OCI-LY7 (cell line): ENCODE measurements around the gene MRPL55. TPM values are rescaled to one million over a fixed set of nuclear protein-coding genes. Genes with fewer than 3 reads are reported as not detected.

Experiments
- BruUV-seq: library from RNA; stranded (reverse); fragments of 400-500 nt; replicated peaks from 2 replicates; lab custom pipeline; 2021; lab: Mats Ljungman, UMichigan
- CTCF ChIA-PET: fragments of 300-600 bp; sonication (Branson Sonifier 250); formaldehyde crosslinking; loops from one replicate; lab custom pipeline; 2022; ENCODE audit warnings: antibody characterized with exemption; ENCODE audit not compliant: unreplicated experiment; lab: Charles Lee
- POLR2A ChIA-PET: fragments of 300-600 bp; sonication (Branson Sonifier 250); formaldehyde crosslinking; loops from one replicate; lab custom pipeline; 2022; ENCODE audit warnings: antibody characterized with exemption; lab: Charles Lee
- DNase-seq: peaks from one replicate; pipeline ENCODE4 v3.0.0-alpha.2; 2015; ENCODE audit warnings: low spot score
- H2AFZ ChIP-seq: fragments of 200-600 bp; sonication (generic), shearing (Covaris generic); 2 replicates; pipeline ENCODE4 v1.6.1; 2014; ENCODE audit warnings: mild to moderate bottlenecking, antibody characterized with exemption, low read length, moderate library complexity
- H3K27ac ChIP-seq: fragments of 200-600 bp; sonication (generic); 2 replicates; pipeline ENCODE4 v1.5.1; 2014; ENCODE audit warnings: mixed run types, low read depth, mild to moderate bottlenecking, moderate library complexity, low read length, inconsistent platforms; ENCODE audit not compliant: poor library complexity, severe bottlenecking
- H3K36me3 ChIP-seq: fragments of 200-600 bp; sonication (generic); 2 replicates; pipeline ENCODE4 v1.6.1; 2014; ENCODE audit warnings: mild to moderate bottlenecking, antibody characterized with exemption, low read length, moderate library complexity, mixed read lengths; ENCODE audit not compliant: insufficient read depth
- H3K4me1 ChIP-seq: fragments of 200-600 bp; sonication (generic); 2 replicates; pipeline ENCODE4 v1.5.1; 2014; ENCODE audit warnings: mild to moderate bottlenecking, low read length; ENCODE audit not compliant: insufficient read depth, poor library complexity, severe bottlenecking
- H3K4me2 ChIP-seq: fragments of 200-600 bp; sonication (generic); 2 replicates; pipeline ENCODE4 v1.6.1; 2014; ENCODE audit warnings: mild to moderate bottlenecking, low read length
- H3K4me3 ChIP-seq: fragments of 200-600 bp; sonication (generic); 2 replicates; pipeline ENCODE4 v1.5.1; 2014; ENCODE audit warnings: mild to moderate bottlenecking, low read depth, low read length; ENCODE audit not compliant: poor library complexity, severe bottlenecking
- H3K79me2 ChIP-seq: fragments of 200-600 bp; sonication (generic); 2 replicates; pipeline ENCODE4 v1.6.1; 2016; ENCODE audit warnings: low read depth, mild to moderate bottlenecking, low read length, moderate library complexity, mixed read lengths; ENCODE audit not compliant: insufficient read depth
- H3K9me2 ChIP-seq: fragments of 200-600 bp; sonication (generic); 2 replicates; pipeline ENCODE4 v1.6.1; 2016; ENCODE audit warnings: mild to moderate bottlenecking, low read length, mixed read lengths; ENCODE audit not compliant: insufficient read depth
- H3K9me3 ChIP-seq: fragments of 200-600 bp; sonication (generic); 2 replicates; pipeline ENCODE4 v1.6.1; 2014; ENCODE audit warnings: mild to moderate bottlenecking, mixed run types, low read length, mixed read lengths
- H4K20me1 ChIP-seq: fragments of 200-600 bp; sonication (generic); 2 replicates; pipeline ENCODE4 v1.6.1; 2014; ENCODE audit warnings: mild to moderate bottlenecking, antibody characterized with exemption, low read length, moderate library complexity, mixed read lengths; ENCODE audit not compliant: insufficient read depth
- EZH2phosphoT487 ChIP-seq: fragments of 200-600 bp; sonication (generic); IDR thresholded peaks from 2 replicates; pipeline ENCODE4 v1.6.1; 2018; ENCODE audit warnings: low read depth, borderline replicate concordance, mild to moderate bottlenecking, mixed run types, antibody characterized with exemption, low read length, moderate library complexity, mixed read lengths
- intact Hi-C: fragments of 100-400 bp; cut with micrococcal nuclease; formaldehyde crosslinking; loops from one replicate; pipeline ENCODE4 v1.10.0; 2022; ENCODE audit not compliant: unreplicated experiment
- total RNA-seq, 2 experiments: library from RNA; depleted of rRNA in 1 of 2; stranded (reverse); fragments of >200 nt in 1 of 2; shearing (Covaris generic) in 1 of 2; gene quantifications; 2 replicates each; pipeline ENCODE4 v1.2.3, GENCODE V29; 2014 to 2022
- TF ChIP-seq, protein P1 (sequence below): fragments of 200-600 bp; sonication (generic); conservative IDR thresholded peaks from 2 replicates; pipeline ENCODE4 v1.5.1; 2014; ENCODE audit warnings: mild to moderate bottlenecking, antibody characterized with exemption, low read length, moderate library complexity, mixed read lengths

The MRPL55 gene
- total RNA-seq, 2 experiments from 2014 or later = 50.0 to 92.8 TPM

DNA sequence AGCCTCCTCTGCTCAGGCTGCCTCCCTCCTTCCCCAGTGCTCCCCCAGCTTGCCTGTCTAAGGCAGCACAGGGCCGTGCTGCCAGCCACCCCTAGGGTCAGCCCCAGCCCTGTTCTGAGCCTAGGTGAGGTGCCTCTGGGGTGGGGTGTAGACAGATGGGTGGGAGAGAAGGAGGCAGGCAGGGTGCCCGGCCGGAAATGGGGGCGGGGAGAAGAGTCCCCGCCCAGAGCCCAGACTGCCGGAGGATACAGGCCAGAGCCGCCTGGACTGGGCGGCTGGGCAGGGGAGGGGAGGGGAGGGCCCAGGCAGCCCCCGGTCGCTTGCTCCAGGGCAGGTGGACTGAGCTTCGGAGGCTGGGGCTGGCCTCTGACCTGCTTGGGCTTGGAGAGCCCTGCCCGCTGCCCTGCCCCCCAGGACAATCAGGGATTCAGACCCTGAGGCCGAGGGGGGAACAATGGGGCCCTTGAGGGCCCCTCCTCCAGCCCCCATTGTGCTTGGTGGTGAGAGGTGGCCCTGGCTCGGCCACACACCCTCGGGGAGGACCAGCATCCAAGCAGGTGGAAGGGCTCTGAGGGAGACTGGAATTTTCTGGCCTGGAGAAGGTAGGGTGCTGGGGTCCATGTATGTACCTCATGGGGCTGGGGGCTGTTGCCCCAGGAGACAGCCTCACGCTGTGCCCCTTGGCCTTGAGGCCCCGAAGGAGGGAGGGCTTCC is 40.5 kb upstream of the MRPL55 start, which contains the start of gene GJC2:
TSS of gene GJC2 (plus strand) at position 525 of the 714 bp plus-strand sequence. CDS start 7,829 bp downstream, outside the sequence.
- intact Hi-C loops = no loop called here
- Histone ChIP-seq H3K79me2 (peaks cover 3% of the 10 kb centered on the region; the same call in 1 of the 2 replicates), H3K9me3 (no peaks in the 10 kb centered on the region), H2AFZ (no peak within 1 kb of the TSS), H3K27ac (peak within 1 kb of the TSS; percentile 33), H3K4me1 (peaks cover 18% of the 10 kb centered on the region), H4K20me1 (no peaks in the 10 kb centered on the region; the same call in 1 of the 2 replicates), H3K4me2 (peak within 1 kb of the TSS; percentile 45), H3K9me2 (no peaks in the 10 kb centered on the region), H3K4me3 (no peak within 1 kb of the TSS), H3K36me3 (peaks cover 28% of the 10 kb centered on the region)
- ChIA-PET CTCF (no interaction called here), POLR2A (no interaction called here)
- BruUV-seq = no TSS peak
- TF ChIP-seq, protein P1, sequence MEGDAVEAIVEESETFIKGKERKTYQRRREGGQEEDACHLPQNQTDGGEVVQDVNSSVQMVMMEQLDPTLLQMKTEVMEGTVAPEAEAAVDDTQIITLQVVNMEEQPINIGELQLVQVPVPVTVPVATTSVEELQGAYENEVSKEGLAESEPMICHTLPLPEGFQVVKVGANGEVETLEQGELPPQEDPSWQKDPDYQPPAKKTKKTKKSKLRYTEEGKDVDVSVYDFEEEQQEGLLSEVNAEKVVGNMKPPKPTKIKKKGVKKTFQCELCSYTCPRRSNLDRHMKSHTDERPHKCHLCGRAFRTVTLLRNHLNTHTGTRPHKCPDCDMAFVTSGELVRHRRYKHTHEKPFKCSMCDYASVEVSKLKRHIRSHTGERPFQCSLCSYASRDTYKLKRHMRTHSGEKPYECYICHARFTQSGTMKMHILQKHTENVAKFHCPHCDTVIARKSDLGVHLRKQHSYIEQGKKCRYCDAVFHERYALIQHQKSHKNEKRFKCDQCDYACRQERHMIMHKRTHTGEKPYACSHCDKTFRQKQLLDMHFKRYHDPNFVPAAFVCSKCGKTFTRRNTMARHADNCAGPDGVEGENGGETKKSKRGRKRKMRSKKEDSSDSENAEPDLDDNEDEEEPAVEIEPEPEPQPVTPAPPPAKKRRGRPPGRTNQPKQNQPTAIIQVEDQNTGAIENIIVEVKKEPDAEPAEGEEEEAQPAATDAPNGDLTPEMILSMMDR = no peak
- no peak for TF ChIP-seq EZH2phosphoT487
- DNase-seq = peak; percentile 55

DNA sequence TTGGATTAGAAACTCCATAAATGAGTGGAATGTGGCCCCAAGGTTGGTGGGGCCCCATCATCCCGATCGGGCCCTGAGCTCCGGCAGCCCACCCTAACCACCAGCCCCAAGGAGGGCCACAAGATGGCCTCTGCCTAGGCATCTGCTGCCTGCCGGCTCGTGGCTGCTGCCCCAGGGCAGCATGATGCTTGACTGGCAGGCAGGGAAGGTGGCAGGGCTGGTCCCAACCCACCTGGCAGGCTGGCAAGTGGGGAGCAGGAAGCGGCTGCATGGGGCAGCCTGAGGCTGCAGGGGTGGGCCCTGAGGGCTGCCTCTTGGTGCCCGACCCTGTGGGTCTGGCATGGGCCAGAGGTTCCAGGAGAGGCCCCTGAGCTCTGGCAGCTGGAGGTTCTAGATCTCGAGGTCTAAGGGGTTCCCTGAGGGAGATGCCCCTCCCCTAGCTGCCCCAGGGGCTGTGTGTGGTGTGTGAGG is 39.9 kb upstream of the MRPL55 start:
- ChIA-PET POLR2A (interaction anchor here (1.0 kb wide), 1 partner anchor 11 kb away, joined by 3 read pairs; no protein-coding TSS in a partner anchor), CTCF (no interaction called here)
- H3K27ac ChIP-seq = peak overlapping the region; percentile 33
- intact Hi-C loops = no loop called here
- H2AFZ ChIP-seq = no peak overlapping the region
- H3K9me2 ChIP-seq = no peaks in the 10 kb centered on the region
- BruUV-seq = no TSS peak
- peaks cover 9% of the 10 kb centered on the region; the same call in 1 of the 2 replicates for H3K79me2 ChIP-seq
- no peaks in the 10 kb centered on the region for H3K9me3 ChIP-seq
- peaks cover 28% of the 10 kb centered on the region for H3K36me3 ChIP-seq
- H4K20me1 ChIP-seq = peaks cover 2% of the 10 kb centered on the region; the same call in 1 of the 2 replicates
- peaks cover 24% of the 10 kb centered on the region for H3K4me1 ChIP-seq
- DNase-seq = no peak
- TF ChIP-seq EZH2phosphoT487 = no peak
- TF ChIP-seq, protein P1 = no peak
- H3K4me3 ChIP-seq = no peak overlapping the region
- H3K4me2 ChIP-seq = peak overlapping the region; percentile 45
